PC-9 (cell line): Measurements from ENCODE around the gene GPR108.

ENCODE experiments used
- CTCF ChIP-seq: fragments of 200-600 bp; sonication (generic); conservative IDR thresholded peaks from 2 replicates; pipeline ENCODE4 v1.6.1; 2017; ENCODE audit warnings: mixed run types, antibody characterized with exemption, mild to moderate bottlenecking, moderate library complexity
- EZH2 ChIP-seq: fragments of 200-600 bp; sonication (generic); IDR thresholded peaks from 2 replicates; pipeline ENCODE4 v1.8.0; 2017; ENCODE audit warnings: antibody characterized with exemption, low read depth

- TF ChIP-seq CTCF (no peak), EZH2 (no peak)
Measured at GRCh38 chr19:6768236-6768785, 30.9 kb upstream of the GPR108 start.
